GM19328 (cell line): ENCODE data around the gene MCUB.
A peak's percentile ranks its signal among the peaks of the same experiment; 100 is the strongest.
"Not testable (repeated sequence)": the region's sequence is repeated elsewhere in the genome, so short reads cannot be mapped to it uniquely, and the experiment has no call there.

Experiments
- ATAC-seq: cut with Tn5 transposase; IDR thresholded peaks from one replicate; pipeline ENCODE4 v1.9.1; 2021; ENCODE audit warnings: mild to moderate bottlenecking, moderate library complexity; ENCODE audit not compliant: unreplicated experiment

MCUB gene

GRCh38 chr4:109576462-109576861 is 16.4 kb downstream of the MCUB start:
- ATAC-seq = no peak

GRCh38 chr4:109578846-109579245 is 18.8 kb downstream of the MCUB start:
- ATAC-seq = no peak

- ATAC-seq = not testable (repeated sequence)
Measured at GRCh38 chr4:109579997-109580396, 20.0 kb downstream of the MCUB start.

GRCh38 chr4:109588176-109588575 is 28.1 kb downstream of the MCUB start:
- ATAC-seq = peak; percentile 98

GRCh38 chr4:109589119-109589518 is 29.1 kb downstream of the MCUB start:
- no peak for ATAC-seq

- no peak for ATAC-seq
Measured at GRCh38 chr4:109589605-109590004, 29.6 kb downstream of the MCUB start.

- no peak for ATAC-seq
Measured at GRCh38 chr4:109590905-109591304, 30.9 kb downstream of the MCUB start.

GRCh38 chr4:109592367-109592766 is 32.3 kb downstream of the MCUB start:
- no peak for ATAC-seq

GRCh38 chr4:109595123-109595522 is 35.1 kb downstream of the MCUB start:
- not testable (repeated sequence) for ATAC-seq

GRCh38 chr4:109596420-109597085 is 36.5 kb downstream of the MCUB start:
- ATAC-seq = not testable (repeated sequence)

- no peak for ATAC-seq
Measured at GRCh38 chr4:109599046-109599652, 39.1 kb downstream of the MCUB start.

GRCh38 chr4:109600431-109600830 is 40.4 kb downstream of the MCUB start:
- ATAC-seq = no peak

GRCh38 chr4:109601336-109601735 is 41.3 kb downstream of the MCUB start:
- ATAC-seq = no peak

- ATAC-seq = no peak
Measured at GRCh38 chr4:109607976-109608375, 47.9 kb downstream of the MCUB start.

GRCh38 chr4:109608879-109609278 is 48.8 kb downstream of the MCUB start:
- ATAC-seq = no peak

- ATAC-seq = no peak
Measured at GRCh38 chr4:109609431-109609830, 49.4 kb downstream of the MCUB start.

- no peak for ATAC-seq
Measured at GRCh38 chr4:109610489-109610888, 50.4 kb downstream of the MCUB start.

- no peak for ATAC-seq
Measured at GRCh38 chr4:109611045-109611646, 51.1 kb downstream of the MCUB start.

GRCh38 chr4:109614015-109614414 is 54.0 kb downstream of the MCUB start:
- ATAC-seq = no peak

GRCh38 chr4:109614466-109614865 is 54.4 kb downstream of the MCUB start:
- no peak for ATAC-seq

- ATAC-seq = no peak
Measured at GRCh38 chr4:109615742-109616141, 55.7 kb downstream of the MCUB start.

GRCh38 chr4:109616243-109616642 is 56.2 kb downstream of the MCUB start:
- no peak for ATAC-seq
